Measurements from ENCODE around the gene SLC35G4. TPM values are rescaled to one million over a fixed set of nuclear protein-coding genes. Genes with fewer than 3 reads are reported as not detected.

Gene SLC35G4
- total and polyA plus RNA-seq, 2 donors (not counting 1 experiment from before 2014, with no cell fraction given) = not detected

GRCh38 chr18:11577271-11578112, 31.9 kb upstream of the SLC35G4 start:
- intact Hi-C loops (cut with micrococcal nuclease) = no loop called here
- H3K4me2 ChIP-seq (replicated peaks; ENCODE audit: low read depth, low read length, poor library complexity, severe bottlenecking) = no peak overlapping the region
- TF ChIP-seq EZH2 (IDR thresholded peaks at IDR 0.05; ENCODE audit: borderline replicate concordance, insufficient read depth, low read depth, low read length, poor library complexity, severe bottlenecking) = no peak
- TF ChIP-seq, protein P1, sequence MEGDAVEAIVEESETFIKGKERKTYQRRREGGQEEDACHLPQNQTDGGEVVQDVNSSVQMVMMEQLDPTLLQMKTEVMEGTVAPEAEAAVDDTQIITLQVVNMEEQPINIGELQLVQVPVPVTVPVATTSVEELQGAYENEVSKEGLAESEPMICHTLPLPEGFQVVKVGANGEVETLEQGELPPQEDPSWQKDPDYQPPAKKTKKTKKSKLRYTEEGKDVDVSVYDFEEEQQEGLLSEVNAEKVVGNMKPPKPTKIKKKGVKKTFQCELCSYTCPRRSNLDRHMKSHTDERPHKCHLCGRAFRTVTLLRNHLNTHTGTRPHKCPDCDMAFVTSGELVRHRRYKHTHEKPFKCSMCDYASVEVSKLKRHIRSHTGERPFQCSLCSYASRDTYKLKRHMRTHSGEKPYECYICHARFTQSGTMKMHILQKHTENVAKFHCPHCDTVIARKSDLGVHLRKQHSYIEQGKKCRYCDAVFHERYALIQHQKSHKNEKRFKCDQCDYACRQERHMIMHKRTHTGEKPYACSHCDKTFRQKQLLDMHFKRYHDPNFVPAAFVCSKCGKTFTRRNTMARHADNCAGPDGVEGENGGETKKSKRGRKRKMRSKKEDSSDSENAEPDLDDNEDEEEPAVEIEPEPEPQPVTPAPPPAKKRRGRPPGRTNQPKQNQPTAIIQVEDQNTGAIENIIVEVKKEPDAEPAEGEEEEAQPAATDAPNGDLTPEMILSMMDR (IDR thresholded peaks at IDR 0.05) = no peak
- ChIA-PET POLR2A (no interaction called here), CTCF (no interaction called here)
- H3K4me3 ChIP-seq (ENCODE audit: control extremely low read depth in 1 of 5, extremely low read depth in 1 of 5, insufficient read depth in 1 of 5, low read depth in 2 of 5, low read length in 4 of 5) = no peak overlapping the region
- H3K27me3 ChIP-seq (replicated peaks in 1 of 4; ENCODE audit: control extremely low read depth in 1 of 4, control insufficient read depth in 3 of 4, insufficient read depth in 4 of 4, low read length in 3 of 4) = peaks cover 0 to 5% (median 0%) of the 10 kb centered on the region in 4 experiments
- H3K9me3 ChIP-seq (ENCODE audit: control extremely low read depth in 1 of 3, control insufficient read depth in 2 of 3, insufficient read depth in 1 of 3, low read length in 2 of 3) = no peaks in the 10 kb centered on the region
- ATAC-seq (ENCODE audit: low read depth) (no peak), DNase-seq (no peak)
- no peak overlapping the region for H3K27ac ChIP-seq (ENCODE audit: low read length in 2 of 2)
- Mint-ChIP-seq H3K4me1 (no peaks in the 10 kb centered on the region), H3K9me3 (ENCODE audit: insufficient read depth) (no peaks in the 10 kb centered on the region), H3K27me3 (peaks cover 17% of the 10 kb centered on the region), H3K27ac (no peak overlapping the region), H3K4me3 (no peak overlapping the region)
- no peak overlapping the region for H2AFZ ChIP-seq (ENCODE audit: insufficient read depth, low read depth, low read length, poor library complexity, severe bottlenecking)
- no peak overlapping the region for H3K9ac ChIP-seq (ENCODE audit: low read length)
- H4K20me1 ChIP-seq (ENCODE audit: control insufficient read depth, insufficient read depth, low read length, poor library complexity, severe bottlenecking) = no peaks in the 10 kb centered on the region
- H3K36me3 ChIP-seq (replicated peaks in 1 of 2; ENCODE audit: control extremely low read depth in 1 of 2, control insufficient read depth in 1 of 2, extremely low read depth in 1 of 2, insufficient read depth in 2 of 2, low read length in 1 of 2) = no peaks in the 10 kb centered on the region
- 4% methylated on average over 3 of the region's 7 CpGs for WGBS (ENCODE audit: insufficient coverage)
- no peaks in the 10 kb centered on the region for H3K4me1 ChIP-seq (ENCODE audit: control insufficient read depth in 2 of 2, insufficient read depth in 2 of 2, low read length in 2 of 2)
- H3K79me2 ChIP-seq (ENCODE audit: control insufficient read depth, insufficient read depth, low read length) = no peaks in the 10 kb centered on the region

DNA sequence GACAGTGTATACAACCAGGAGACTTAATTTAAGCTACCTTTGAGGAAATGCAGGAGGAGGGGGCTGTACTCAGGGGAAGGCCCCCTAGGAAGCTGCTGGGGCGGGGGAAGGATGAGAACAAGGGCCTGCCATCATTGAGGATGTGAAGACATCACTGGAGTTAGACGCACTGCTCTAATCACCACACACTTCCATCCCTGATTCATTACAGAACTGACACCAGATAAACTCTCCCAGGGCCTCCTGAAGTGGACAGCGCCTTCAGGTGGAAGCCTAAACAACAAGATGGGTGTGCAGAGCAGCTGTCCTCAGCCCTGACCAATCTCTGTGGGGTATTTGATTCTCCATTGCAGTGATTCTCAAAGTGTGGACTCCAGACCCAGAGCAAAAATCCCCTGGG, 30.6 kb upstream of the SLC35G4 start:
- H3K9me3 ChIP-seq (ENCODE audit: control extremely low read depth in 1 of 3, control insufficient read depth in 2 of 3, insufficient read depth in 1 of 3, low read length in 2 of 3) = no peaks in the 10 kb centered on the region
- H3K27ac Mint-ChIP-seq = no peak overlapping the region

More for the DNA sequence above, 30.6 kb upstream of the SLC35G4 start:
- Histone ChIP-seq H3K4me2 (replicated peaks; ENCODE audit: low read depth, low read length, poor library complexity, severe bottlenecking) (no peak overlapping the region), H3K27ac (ENCODE audit: low read length in 2 of 2) (no peak overlapping the region), H4K20me1 (ENCODE audit: control insufficient read depth, insufficient read depth, low read length, poor library complexity, severe bottlenecking) (no peaks in the 10 kb centered on the region), H3K4me3 (ENCODE audit: control extremely low read depth in 1 of 5, extremely low read depth in 1 of 5, insufficient read depth in 1 of 5, low read depth in 2 of 5, low read length in 4 of 5) (no peak overlapping the region), H3K9ac (ENCODE audit: low read length) (no peak overlapping the region), H3K27me3 (replicated peaks in 1 of 4; ENCODE audit: control extremely low read depth in 1 of 4, control insufficient read depth in 3 of 4, insufficient read depth in 4 of 4, low read length in 3 of 4) (no peaks in the 10 kb centered on the region), H3K4me1 (ENCODE audit: control insufficient read depth in 2 of 2, insufficient read depth in 2 of 2, low read length in 2 of 2) (no peaks in the 10 kb centered on the region), H3K36me3 (replicated peaks in 1 of 2; ENCODE audit: control extremely low read depth in 1 of 2, control insufficient read depth in 1 of 2, extremely low read depth in 1 of 2, insufficient read depth in 2 of 2, low read length in 1 of 2) (no peaks in the 10 kb centered on the region), H2AFZ (ENCODE audit: insufficient read depth, low read depth, low read length, poor library complexity, severe bottlenecking) (no peak overlapping the region), H3K79me2 (ENCODE audit: control insufficient read depth, insufficient read depth, low read length) (no peaks in the 10 kb centered on the region)
- Mint-ChIP-seq H3K27me3 (peaks cover 8% of the 10 kb centered on the region), H3K4me3 (no peak overlapping the region), H3K4me1 (no peaks in the 10 kb centered on the region), H3K9me3 (ENCODE audit: insufficient read depth) (no peaks in the 10 kb centered on the region)
- 86% methylated on average over 2 of the region's 3 CpGs for WGBS (ENCODE audit: insufficient coverage)
- ATAC-seq (ENCODE audit: low read depth) = no peak
- TF ChIP-seq, protein P1 (IDR thresholded peaks at IDR 0.05) = no peak
- no peak for TF ChIP-seq EZH2 (IDR thresholded peaks at IDR 0.05; ENCODE audit: borderline replicate concordance, insufficient read depth, low read depth, low read length, poor library complexity, severe bottlenecking)
- DNase-seq = no peak
- CTCF ChIA-PET = no interaction called here
- intact Hi-C loops (cut with micrococcal nuclease) = no loop called here
- POLR2A ChIA-PET = no interaction called here

All from B cell (primary cell).